ENCODE measurements around the gene MYO7B.
"Not testable (repeated sequence)": the region's sequence is repeated elsewhere in the genome, so short reads cannot be mapped to it uniquely, and the experiment has no call there.

MYO7B gene

GRCh38 chr2:127558911-127559310 is 23.4 kb downstream of the MYO7B start:
- DNase-seq = no peak

GRCh38 chr2:127559454-127559853 is 24.0 kb downstream of the MYO7B start:
- DNase-seq = no peak

- DNase-seq = no peak
Measured at GRCh38 chr2:127560201-127560930, 24.9 kb downstream of the MYO7B start.

- no peak for DNase-seq
Measured at GRCh38 chr2:127560931-127561280, 25.4 kb downstream of the MYO7B start.

- no peak for DNase-seq
Measured at GRCh38 chr2:127561371-127561770, 25.9 kb downstream of the MYO7B start.

- DNase-seq = no peak
Measured at GRCh38 chr2:127562936-127563335, 27.5 kb downstream of the MYO7B start.

- no peak for DNase-seq
Measured at GRCh38 chr2:127563458-127564428, 28.3 kb downstream of the MYO7B start.

- DNase-seq = no peak
Measured at GRCh38 chr2:127564429-127565260, 29.2 kb downstream of the MYO7B start.

GRCh38 chr2:127565261-127566138 is 30.0 kb downstream of the MYO7B start:
- no peak for DNase-seq

GRCh38 chr2:127566139-127566417 is 30.6 kb downstream of the MYO7B start:
- no peak for DNase-seq

GRCh38 chr2:127566576-127566975 is 31.1 kb downstream of the MYO7B start:
- DNase-seq = no peak

- DNase-seq = no peak
Measured at GRCh38 chr2:127567351-127567854, 31.9 kb downstream of the MYO7B start.

GRCh38 chr2:127568128-127568527 is 32.6 kb downstream of the MYO7B start:
- no peak for DNase-seq

GRCh38 chr2:127569666-127570065 is 34.2 kb downstream of the MYO7B start:
- no peak for DNase-seq

- DNase-seq = no peak
Measured at GRCh38 chr2:127570282-127571250, 35.1 kb downstream of the MYO7B start.

- DNase-seq = not testable (repeated sequence)
Measured at GRCh38 chr2:127572352-127572751, 36.9 kb downstream of the MYO7B start.

- no peak for DNase-seq
Measured at GRCh38 chr2:127572841-127573240, 37.4 kb downstream of the MYO7B start.

GRCh38 chr2:127573298-127573697 is 37.8 kb downstream of the MYO7B start:
- no peak for DNase-seq

GRCh38 chr2:127573771-127574170 is 38.3 kb downstream of the MYO7B start:
- DNase-seq = no peak

- no peak for DNase-seq
Measured at GRCh38 chr2:127574656-127575055, 39.2 kb downstream of the MYO7B start.

Measured in NCI-H187 (cell line).